Thyroid gland (tissue), 4 donors: ENCODE data around the gene GSG1L.

Experiments
- CTCF ChIP-seq, 6 experiments: fragments of 200-600 bp in 3 of 6; fragments of 450-650 bp in 3 of 6; sonication (generic) in 3 of 6; IDR thresholded peaks; one replicate each; pipeline ENCODE4 v1.5.1; 2016 to 2019; ENCODE audit warnings: antibody characterized with exemption in 6 of 6, mild to moderate bottlenecking in 2 of 6, inconsistent platforms in 1 of 6, moderate library complexity in 1 of 6
- POLR2A ChIP-seq, 2 donors: fragments of 450-650 bp; IDR thresholded peaks; one replicate each; pipeline ENCODE4 v1.6.1; 2017; ENCODE audit warnings: antibody characterized with exemption in 2 of 2, mild to moderate bottlenecking in 2 of 2, moderate library complexity in 1 of 2

GRCh38 chr16:28009586-28010373 is 53.7 kb downstream of the GSG1L start:
- no peak for TF ChIP-seq POLR2A (IDR thresholded peaks at IDR 0.05)
- no peak for TF ChIP-seq CTCF (IDR thresholded peaks at IDR 0.05)
